GM21619 (cell line): ENCODE results near the gene IL18RAP.

ENCODE experiments used
- ATAC-seq: cut with Tn5 transposase; IDR thresholded peaks from one replicate; pipeline ENCODE4 v1.9.1; 2021; ENCODE audit not compliant: unreplicated experiment

Gene IL18RAP

DNA sequence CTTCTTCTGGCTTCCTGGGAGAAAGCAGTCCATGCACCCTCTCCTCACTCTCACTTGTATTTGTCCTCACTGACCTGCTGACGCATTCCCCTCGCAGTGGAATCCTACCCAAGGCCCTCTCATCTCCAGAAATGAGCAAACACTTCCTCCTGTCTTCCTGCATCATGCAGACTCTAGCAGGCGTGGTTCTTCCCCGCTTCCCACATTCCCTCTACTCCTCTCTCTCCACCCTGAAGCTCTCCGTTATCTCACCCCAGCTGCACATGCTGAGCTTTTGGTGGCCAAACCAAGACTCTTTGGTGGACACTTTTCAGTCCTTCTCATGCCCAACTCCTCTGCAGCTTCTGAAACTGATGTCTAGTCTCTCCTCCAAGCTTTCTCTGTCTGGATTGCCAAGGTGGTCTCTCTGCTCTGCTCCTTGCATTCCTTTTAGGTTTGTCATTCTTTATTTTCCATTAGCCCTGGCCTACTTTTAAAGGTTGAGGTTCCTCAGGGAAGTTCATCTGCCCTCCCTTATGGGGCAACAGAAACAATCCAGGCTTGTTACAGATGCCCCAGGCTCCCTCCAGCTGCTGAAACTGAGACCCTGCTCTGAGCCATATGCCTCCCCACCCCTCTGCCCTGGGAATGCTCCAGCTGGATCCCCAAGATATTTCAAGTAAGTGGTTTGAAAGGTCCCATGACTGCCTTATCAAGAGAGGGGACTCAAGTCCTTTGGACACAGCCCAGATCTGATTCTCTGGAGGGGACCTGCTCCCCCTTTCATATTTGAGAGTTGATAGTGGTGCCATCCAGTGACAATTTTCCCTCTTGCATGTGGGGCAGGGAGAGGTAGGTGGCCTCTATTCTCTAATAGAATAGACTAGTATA, 835 bp upstream of the IL18RAP start:
- ATAC-seq, result no peak

DNA sequence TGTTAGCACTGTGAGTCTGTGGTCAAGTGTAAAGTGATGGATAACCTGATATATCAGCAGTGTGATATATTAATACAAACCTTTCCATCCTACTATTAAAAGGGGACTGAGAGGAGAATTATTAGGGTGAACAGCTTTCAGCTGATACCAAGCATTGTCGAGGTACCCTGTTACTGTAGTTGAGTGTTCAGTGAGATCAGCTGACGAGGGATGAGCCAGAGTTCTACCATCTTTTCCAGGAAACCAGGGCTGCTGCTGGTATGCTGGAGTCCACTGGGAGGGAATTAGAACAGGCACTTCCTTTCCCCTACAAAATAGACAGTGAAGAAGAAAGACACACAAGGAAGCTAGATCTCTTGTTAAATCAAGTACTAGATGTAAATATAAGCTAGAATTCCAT, 408 bp downstream of the IL18RAP start:
- ATAC-seq, result no peak

DNA sequence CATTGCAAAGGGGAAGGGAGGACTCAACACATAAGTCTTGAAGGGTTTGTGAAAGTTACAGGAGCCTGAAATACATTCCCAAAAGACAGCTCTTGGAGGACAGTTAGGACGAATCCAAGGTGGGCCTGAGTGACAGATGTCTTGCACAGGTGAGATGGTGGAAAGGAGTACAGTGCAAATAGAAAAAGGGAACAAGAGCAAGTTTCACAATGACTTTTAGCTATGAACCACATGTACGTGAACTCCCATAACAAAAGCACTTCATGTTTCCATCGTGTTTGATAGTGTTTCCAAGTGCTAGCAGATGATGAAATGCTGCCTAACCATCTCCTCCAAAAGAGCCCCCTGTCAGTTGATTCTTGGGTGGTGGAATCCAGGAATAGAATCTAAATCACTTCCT, 1.8 kb downstream of the IL18RAP start:
- ATAC-seq, result peak; percentile 93

DNA sequence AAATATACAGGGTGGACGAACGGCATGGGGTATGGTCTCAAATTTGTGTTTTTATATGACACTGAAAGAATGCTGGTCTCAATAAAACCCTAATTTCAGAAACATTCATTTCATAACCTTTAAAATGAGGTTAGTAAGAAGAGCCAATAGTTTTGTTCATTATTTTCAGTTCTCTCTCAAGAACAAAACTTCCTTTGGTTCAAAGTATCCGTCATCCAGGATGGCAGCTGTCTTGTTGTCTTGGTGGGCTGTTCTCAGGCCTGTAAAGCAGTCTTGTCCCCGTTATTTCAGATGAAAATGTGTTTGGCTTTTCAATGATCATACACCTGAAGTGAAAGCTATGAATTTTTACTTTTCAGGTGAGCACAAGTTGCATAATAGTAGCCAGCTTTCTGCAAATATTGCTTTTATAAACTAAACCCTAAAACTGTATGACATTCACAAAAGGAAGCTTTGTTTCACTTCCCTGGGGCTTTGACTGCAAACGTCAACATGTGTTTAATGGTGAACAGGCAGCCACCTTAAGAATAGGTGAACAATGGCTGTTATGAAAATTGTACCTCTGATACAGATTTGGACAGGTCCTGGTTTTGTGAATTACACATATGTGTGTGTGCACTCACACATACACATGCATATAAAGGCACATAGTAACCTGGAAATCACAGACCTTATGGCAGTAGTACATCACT, 2.6 kb downstream of the IL18RAP start:
- no peak for ATAC-seq

DNA sequence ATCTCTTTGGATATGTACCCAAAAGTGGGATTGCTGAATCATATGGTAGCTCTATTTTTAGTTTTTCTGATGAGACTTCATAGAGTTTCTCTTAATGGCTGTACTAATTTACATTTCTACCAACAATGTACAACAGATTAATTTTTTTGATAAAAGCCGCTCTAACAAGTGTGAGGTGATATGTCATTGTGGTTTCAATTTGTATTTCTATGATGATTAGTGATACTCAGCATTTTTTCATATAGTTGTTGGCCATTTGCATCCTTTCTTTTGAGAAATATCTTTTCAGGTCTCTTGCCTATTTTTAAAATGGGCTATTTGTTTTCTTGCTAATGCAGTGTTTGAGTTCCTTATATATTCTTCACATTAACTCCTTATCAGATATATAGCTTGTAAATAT, 4.3 kb downstream of the IL18RAP start:
- ATAC-seq, result no peak

DNA sequence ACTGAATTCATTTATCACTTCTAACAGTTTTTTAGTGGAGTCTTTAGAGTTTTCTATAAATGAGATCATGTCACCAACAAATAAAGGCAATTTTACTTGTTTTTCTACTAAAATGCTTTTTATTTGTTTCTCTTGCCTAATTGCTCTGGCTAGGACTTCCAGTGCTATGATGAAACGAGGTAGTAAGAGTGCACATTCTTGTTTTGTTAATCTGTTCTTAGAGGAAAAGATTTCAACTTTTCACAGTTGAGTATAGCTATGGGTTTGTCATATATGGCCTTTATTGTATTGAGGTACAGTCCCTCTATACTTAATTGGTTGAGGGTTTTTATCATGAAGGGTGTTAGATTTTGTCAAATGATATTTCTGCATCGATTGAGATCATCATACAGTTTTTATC, 5.6 kb downstream of the IL18RAP start:
- ATAC-seq, result no peak

DNA sequence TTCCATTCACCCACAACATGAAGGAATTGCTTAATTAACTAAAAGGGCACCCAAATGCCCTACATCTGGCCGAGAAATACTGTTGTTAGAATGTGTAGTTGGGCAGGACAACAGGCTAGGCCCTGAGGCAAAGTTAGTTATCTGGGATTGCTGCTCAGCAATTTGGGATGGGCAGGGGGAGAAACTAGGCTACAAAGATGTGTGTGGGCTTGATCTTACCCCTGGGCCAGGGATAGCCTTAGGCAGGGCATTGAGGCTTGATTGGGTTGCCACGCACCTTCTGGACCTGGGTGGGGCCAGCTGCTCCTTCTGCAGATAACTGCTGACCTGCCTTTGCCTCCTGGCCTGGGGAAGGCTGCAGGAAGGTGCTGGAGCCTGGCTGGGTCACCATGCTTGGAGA, 9.4 kb downstream of the IL18RAP start:
- ATAC-seq, result no peak

DNA sequence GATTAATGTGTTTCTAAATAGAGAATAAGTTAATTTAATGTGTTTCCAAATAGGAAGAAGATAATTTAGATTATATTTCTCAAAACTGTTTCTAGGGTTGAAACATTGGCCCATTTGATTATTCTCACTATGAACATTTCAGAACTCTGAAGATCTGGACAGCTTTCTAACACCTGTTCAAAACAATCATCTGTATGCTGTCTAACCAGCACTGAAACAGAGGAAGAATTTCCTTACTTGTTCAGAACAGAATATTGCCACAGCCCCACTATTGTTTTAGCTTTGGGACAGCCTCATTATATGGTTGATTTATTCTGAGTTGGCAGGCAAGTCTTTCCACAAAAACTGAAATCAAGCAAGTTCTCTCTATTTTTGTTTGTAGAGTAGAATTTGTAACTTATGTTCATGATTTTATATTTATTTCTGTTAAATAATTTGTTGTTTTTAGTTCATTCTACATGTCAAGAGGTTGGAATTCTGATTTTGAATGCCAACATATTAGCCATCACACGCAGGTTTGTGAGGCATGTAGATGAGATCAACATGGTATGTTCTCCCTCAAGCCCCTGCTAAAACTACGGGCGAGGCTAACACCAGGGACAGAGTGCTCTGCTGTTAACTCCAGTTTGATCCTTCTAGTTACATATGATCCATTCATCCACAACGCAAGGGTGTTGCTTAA, 11.2 kb downstream of the IL18RAP start:
- ATAC-seq, result no peak

DNA sequence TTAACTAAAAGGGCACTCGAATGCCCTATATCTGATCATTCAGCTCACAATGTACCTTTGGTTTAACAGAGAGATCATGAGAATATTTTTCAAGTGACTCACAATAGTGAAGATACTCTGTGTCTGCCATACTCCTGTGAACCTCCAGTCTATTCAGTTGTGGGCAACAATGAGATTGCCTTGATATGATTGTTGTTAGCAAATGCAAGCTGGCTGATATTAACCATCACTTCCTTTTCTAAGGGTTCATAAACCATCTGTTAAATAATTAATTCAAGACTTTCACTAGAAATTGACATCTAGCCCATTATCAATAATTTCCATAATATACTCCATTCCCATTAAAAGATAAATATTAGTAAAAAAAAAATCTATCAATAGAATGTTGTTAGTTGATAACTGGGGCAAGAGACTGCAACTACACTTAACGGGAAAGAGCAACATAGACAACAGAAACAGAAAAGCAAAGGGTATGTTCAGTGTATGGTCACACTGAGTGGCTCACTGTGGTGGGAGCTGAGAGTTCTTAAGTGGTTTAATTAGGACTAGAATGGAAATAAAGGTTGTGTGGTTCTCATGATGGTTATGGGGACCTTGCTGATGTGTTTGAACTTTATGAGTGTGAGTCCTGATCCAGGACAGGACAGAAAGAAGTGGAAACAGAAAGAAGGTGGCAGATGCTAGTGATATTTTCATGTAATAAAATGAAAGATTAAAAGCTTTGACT, 11.9 kb downstream of the IL18RAP start:
- no peak for ATAC-seq

DNA sequence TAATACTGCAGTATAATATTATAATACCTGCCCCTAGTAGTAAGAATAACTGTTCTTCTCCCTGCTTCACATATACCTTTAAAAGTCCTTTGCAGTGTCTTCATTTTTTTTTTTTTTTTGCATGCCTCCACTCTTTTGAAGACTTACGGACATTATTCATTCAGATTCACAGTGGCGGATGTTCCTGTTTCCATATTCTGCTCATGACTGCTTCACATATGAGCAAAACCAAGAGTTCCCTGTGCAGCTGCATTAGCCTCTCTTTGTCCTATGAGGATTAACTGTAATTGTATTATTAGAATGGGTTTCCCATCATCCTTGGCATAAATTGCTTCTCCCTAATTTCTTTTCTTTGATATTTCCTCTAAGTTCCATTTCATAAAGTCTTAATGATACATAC, 12.8 kb downstream of the IL18RAP start:
- ATAC-seq, result no peak

DNA sequence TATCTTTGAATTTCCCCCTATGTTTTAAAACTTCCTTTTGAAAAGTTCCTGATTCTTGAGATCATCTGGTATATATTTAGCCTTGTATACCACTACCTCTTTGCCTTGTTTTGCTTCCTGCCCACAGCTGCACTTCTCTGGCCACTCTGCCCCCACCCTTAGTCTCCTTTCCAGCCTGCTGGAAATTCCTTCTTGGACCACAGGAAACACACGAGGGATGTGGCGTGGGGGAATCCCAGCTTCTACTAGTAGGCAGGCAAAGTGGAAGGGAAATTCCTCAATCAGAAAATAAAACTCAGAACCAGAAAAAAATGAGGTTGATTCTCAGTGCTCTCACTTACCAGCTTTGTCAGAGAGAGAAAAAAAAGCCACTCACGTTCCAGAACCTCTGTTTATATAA, 13.4 kb downstream of the IL18RAP start:
- ATAC-seq, result no peak

DNA sequence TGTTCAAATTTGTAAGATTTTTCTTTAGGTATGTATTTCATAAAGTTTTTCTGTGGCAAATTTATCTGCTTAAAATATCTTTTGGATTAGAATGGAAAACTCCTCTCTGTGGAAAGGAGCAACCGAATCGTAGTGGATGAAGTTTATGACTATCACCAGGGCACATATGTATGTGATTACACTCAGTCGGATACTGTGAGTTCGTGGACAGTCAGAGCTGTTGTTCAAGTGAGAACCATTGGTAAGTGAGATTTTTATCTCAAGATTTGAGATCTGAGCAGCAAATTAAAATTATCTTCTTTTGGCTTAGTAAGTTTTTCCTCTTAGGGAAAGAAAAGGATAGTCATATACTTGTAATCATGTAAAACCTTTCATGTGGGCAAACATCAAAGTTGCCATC, 14.2 kb downstream of the IL18RAP start:
- ATAC-seq, result no peak

DNA sequence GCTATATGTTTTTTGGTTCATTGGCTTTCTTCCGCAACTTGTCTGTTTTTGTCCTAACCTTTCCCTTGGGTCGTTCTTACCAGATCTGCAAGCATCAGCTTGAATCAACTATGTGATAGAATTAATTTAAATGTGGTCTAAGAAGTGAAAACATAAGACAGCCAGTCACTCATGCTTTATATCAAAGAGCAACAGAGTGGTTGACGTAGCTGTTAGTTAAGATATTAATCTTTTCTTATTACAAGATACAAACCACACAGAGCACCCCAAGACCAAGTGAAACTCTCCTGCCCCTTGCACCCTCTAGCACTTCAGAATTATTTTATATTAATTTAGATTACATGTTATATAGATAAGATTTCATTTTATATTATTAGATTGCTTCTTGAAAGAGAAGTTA, 15.2 kb downstream of the IL18RAP start:
- ATAC-seq, result no peak

DNA sequence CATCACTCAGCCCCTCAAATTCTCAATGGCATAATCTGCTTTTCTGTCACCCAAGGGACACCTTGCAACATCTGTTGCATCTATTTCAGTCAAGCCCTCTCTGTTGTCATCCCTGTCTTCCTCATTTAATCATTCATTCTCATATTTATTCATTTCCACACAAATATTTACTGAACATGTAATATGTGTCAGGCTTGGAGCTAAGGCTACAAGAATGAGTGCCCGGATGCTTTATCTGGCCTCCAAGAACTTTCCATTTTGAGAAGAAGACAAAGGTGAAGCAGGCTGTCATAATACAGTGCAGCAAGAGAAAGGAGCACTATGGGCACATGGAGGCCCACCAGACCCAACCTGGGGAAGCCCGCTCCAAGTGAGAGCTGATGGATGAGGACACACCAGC, 15.6 kb downstream of the IL18RAP start:
- ATAC-seq, result no peak

DNA sequence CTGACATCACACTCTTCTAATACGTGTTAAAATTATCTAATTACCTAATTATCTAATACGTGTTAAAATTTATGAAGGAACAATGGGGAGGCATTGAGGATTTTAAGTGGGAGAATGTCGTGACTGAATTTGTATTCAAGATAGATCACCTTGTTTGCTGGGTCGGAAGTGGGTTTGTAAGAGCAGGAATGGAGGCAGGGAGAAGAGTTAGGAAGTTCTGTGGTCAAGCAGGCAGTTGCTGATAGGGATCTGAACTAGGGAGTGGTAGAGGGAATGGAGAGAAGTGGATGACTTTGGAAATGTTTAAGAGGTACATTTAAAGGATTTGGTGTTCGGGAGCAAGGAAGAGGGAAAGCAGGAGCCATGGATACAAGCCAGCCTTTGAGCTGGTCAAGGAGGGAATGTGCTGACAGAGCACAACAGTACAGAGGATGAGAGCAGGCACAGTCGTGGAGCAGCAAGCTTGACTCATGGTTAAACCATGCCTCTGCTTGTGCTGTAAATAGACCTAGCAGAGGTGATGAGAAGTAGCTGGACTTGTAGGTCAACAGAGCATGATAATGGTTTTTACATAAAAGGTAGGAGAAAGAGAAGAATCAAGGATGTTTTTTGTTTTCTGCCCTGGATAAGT, 16.2 kb downstream of the IL18RAP start:
- ATAC-seq, result no peak

DNA sequence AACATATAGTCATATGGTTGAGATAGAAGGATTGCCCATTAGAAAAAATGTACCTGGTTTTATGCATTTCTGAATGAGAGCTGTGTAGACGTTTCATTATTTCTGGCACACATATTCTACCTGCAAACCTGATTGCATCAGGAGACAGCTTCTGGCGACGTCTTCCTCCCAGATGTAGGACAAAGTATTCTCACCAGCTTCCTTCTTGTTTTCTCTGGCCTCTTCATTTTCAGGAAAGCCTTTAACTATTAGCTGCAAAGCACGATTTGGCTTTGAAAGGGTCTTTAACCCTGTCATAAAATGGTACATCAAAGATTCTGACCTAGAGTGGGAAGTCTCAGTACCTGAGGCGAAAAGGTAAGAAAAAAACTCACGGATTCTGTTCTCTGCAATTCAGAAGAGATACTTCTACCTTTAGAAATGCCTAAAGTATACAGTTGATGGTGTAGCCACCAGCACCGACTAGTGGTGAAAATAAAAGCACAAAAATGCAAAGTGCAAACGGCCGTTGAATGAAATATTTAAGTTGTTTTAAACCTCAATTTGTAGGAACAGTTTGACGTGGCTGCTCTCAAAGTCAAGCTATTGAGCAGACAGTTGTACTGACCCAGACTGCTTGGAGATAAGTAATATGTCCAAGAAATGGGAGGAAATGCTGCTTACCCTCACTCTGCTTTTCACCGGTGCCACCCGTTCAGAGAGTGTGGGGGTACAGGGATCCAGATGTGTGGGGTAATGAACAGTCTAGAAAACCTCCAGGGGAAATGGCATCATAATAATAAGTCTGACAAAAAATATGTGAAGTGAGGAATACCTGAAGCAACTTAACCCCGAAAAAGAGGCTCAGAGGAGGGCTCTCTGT, 20.2 kb downstream of the IL18RAP start:
- peak; percentile 70 for ATAC-seq

DNA sequence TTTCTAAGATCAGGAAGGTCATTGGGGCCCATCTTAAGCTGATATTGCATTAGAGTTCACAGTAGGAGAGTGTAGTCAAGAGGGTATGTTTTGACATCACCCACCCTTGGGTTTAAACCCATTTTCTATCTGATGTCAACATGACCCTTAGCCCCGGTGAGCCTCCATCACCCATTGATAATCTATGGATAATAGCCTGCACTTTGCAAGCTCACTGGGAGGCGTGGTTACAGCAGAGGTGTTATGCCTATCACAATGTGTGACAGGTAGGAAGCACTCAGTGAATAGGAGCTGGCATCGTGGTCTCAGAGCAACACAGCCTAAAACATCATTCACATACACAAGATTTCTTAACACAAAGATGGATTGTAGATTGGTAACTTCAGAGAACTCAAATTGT, 21.3 kb downstream of the IL18RAP start:
- no peak for ATAC-seq

DNA sequence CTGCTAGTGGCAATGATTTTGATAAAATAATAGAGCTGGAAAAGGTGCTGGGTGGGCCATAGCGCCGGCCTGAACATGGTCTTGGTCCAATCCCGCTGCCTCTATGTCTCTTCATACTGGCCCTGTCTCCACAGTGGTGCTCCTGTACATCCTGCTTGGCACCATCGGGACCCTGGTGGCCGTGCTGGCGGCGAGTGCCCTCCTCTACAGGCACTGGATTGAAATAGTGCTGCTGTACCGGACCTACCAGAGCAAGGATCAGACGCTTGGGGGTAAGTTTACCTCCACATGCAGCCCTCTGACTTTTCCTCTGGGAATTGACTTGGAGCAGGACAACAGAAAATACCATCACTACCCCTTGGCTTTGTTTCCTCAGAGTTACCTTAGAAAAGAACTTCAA, 24.0 kb downstream of the IL18RAP start:
- ATAC-seq, result no peak

DNA sequence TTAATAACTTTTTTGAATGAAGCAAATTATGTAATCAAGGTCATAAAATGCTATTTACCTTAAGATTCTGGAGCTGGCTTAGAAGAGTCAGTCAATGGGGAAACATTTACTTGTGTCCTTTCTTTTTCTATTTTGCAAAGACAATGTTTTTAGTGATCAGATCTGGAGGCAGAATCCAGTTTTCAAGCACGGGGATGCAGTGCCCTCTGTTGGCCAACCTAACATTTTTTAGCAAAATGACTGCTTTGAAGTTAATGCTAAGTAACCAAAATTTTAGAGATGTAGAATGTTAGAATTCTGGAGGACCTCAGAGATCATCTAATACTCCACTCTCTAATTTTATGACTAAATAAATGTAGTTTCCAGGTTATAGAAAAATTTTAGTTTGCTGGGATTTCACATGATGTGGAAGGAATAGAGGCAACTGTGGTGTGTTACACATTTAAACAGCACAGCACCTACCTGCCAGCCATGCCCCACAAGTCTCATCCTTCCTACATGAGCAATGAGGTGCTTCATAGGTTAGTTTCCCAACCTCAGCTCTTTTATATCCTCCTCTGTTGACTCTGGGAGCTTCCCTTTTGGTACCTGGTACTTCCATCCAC, 26.5 kb downstream of the IL18RAP start:
- ATAC-seq, result no peak

DNA sequence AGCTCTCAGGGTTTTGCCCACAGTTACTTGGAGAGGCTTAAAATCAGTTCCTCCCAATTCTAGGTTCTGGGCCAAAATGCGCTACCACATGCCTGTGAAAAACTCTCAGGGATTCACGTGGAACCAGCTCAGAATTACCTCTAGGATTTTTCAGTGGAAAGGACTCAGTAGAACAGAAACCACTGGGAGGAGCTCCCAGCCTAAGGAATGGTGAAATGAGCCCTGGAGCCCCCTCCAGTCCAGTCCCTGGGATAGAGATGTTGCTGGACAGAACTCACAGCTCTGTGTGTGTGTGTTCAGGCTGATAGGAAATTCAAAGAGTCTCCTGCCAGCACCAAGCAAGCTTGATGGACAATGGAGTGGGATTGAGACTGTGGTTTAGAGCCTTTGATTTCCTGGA, 29.0 kb downstream of the IL18RAP start:
- ATAC-seq, result no peak
